Neural progenitor cell (in vitro differentiated cells): Measurements from ENCODE around the gene NDFIP1. TPM values are rescaled to one million over a fixed set of nuclear protein-coding genes. Genes with fewer than 3 reads are reported as not detected.
A peak's percentile ranks its signal among the peaks of the same experiment; 100 is the strongest.

Experiments
- DNase-seq: peaks from one replicate; pipeline ENCODE4 v3.0.0-alpha.2; 2016; ENCODE audit warnings: low spot score
- H2AFZ ChIP-seq: fragments of 200-600 bp; sonication (generic); replicated peaks from 2 replicates; pipeline ENCODE4 v1.6.1; 2016; ENCODE audit warnings: antibody characterized with exemption
- H3F3A ChIP-seq: fragments of 200-600 bp; sonication (generic); 2 replicates; pipeline ENCODE4 v1.6.1; 2016; ENCODE audit warnings: antibody characterized with exemption, low read depth
- H3K27ac ChIP-seq: fragments of 200-600 bp; sonication (generic); 2 replicates; pipeline ENCODE4 v1.5.1; 2016; ENCODE audit warnings: mild to moderate bottlenecking
- H3K27me3 ChIP-seq: fragments of 200-600 bp; sonication (generic); 2 replicates; pipeline ENCODE4 v1.6.1; 2016; ENCODE audit warnings: mild to moderate bottlenecking, moderate library complexity
- H3K36me3 ChIP-seq: fragments of 200-600 bp; sonication (generic); 2 replicates; pipeline ENCODE4 v1.5.1; 2016
- H3K4me1 ChIP-seq: fragments of 200-600 bp; sonication (generic); 2 replicates; pipeline ENCODE4 v1.6.1; 2016; ENCODE audit warnings: mixed run types
- H3K4me2 ChIP-seq: fragments of 200-600 bp; sonication (generic); 2 replicates; pipeline ENCODE4 v1.6.1; 2016
- H3K4me3 ChIP-seq: fragments of 200-600 bp; sonication (generic); 2 replicates; pipeline ENCODE4 v1.5.1; 2016
- H3K79me2 ChIP-seq: fragments of 200-600 bp; sonication (generic); 2 replicates; pipeline ENCODE4 v1.6.1; 2016; ENCODE audit warnings: low read depth
- H3K9ac ChIP-seq: fragments of 200-600 bp; sonication (generic); 2 replicates; pipeline ENCODE4 v1.6.1; 2016
- H3K9me3 ChIP-seq: fragments of 200-600 bp; sonication (generic); 2 replicates; pipeline ENCODE4 v1.5.1; 2016; ENCODE audit warnings: low read depth
- H4K20me1 ChIP-seq: fragments of 200-600 bp; sonication (generic); 2 replicates; pipeline ENCODE4 v1.6.1; 2016; ENCODE audit warnings: low read depth
- H3K27ac Mint-ChIP-seq: 3 replicates; pipeline ENCODE4 v1.8.0; 2021; ENCODE audit warnings: mixed read lengths
- H3K27me3 Mint-ChIP-seq: 2 replicates; pipeline ENCODE4 v1.8.0; 2022; ENCODE audit warnings: low read depth, mild to moderate bottlenecking, inconsistent platforms, moderate library complexity, mixed read lengths; ENCODE audit not compliant: insufficient read depth
- H3K36me3 Mint-ChIP-seq: 3 replicates; pipeline ENCODE4 v1.8.0; 2021; ENCODE audit warnings: mixed read lengths
- H3K4me1 Mint-ChIP-seq: 3 replicates; pipeline ENCODE4 v1.8.0; 2021; ENCODE audit warnings: mixed read lengths
- H3K4me3 Mint-ChIP-seq: 3 replicates; pipeline ENCODE4 v1.8.0; 2021; ENCODE audit warnings: mild to moderate bottlenecking, moderate library complexity, mixed read lengths
- H3K9me3 Mint-ChIP-seq: 3 replicates; pipeline ENCODE4 v1.8.0; 2020; ENCODE audit warnings: mixed read lengths
- CTCF ChIP-seq: fragments of 200-600 bp; sonication (generic); IDR thresholded peaks from 2 replicates; pipeline ENCODE4 v1.5.1; 2017; ENCODE audit warnings: antibody characterized with exemption, mild to moderate bottlenecking
- EZH2 ChIP-seq: fragments of 200-600 bp; sonication (generic); IDR thresholded peaks from 2 replicates; pipeline ENCODE4 v1.6.1; 2017; ENCODE audit warnings: antibody characterized with exemption, mild to moderate bottlenecking, moderate library complexity
- EZH2phosphoT487 ChIP-seq: fragments of 200-600 bp; sonication (generic); IDR thresholded peaks from 2 replicates; pipeline ENCODE4 v1.6.1; 2017; ENCODE audit warnings: antibody characterized with exemption
- total RNA-seq: library from RNA; depleted of rRNA; stranded (reverse); fragments of >200 nt; gene quantifications from 2 replicates; pipeline ENCODE4 v1.2.3, GENCODE V29; 2015; ENCODE audit warnings: low replicate concordance

NDFIP1 gene
- total RNA-seq, 1 donor from 2014 or later, result 39.4 TPM

- H3K79me2 ChIP-seq, result no peaks in the 10 kb centered on the region
- no peak overlapping the region for H3K4me3 Mint-ChIP-seq
- H3K9ac ChIP-seq, result no peak overlapping the region
- H3K27ac ChIP-seq, result no peak overlapping the region
- H3K4me2 ChIP-seq, result no peak overlapping the region
- H3K27me3 Mint-ChIP-seq, result no peaks in the 10 kb centered on the region
- H3K36me3 ChIP-seq, result peaks cover 20% of the 10 kb centered on the region
- H3K36me3 Mint-ChIP-seq, result peaks cover 31% of the 10 kb centered on the region
- no peak for DNase-seq
- no peak overlapping the region for H3K27ac Mint-ChIP-seq
- H3K4me1 Mint-ChIP-seq, result peaks cover 11% of the 10 kb centered on the region
- H3K9me3 Mint-ChIP-seq, result no peaks in the 10 kb centered on the region
- H2AFZ ChIP-seq, result no peak overlapping the region
- H3K27me3 ChIP-seq, result no peaks in the 10 kb centered on the region
- H3K9me3 ChIP-seq, result no peaks in the 10 kb centered on the region
- TF ChIP-seq EZH2 (no peak), CTCF (no peak)
- H3K4me1 ChIP-seq, result peaks cover 7% of the 10 kb centered on the region
- H3K4me3 ChIP-seq, result no peak overlapping the region
- H4K20me1 ChIP-seq, result peaks cover 4% of the 10 kb centered on the region
- H3F3A ChIP-seq, result peaks cover 11% of the 10 kb centered on the region
Measured at GRCh38 chr5:142150431-142150830, 41.9 kb downstream of the NDFIP1 start.

- Histone ChIP-seq H3K4me1 (peaks cover 13% of the 10 kb centered on the region), H4K20me1 (peaks cover 4% of the 10 kb centered on the region), H3K36me3 (peaks cover 9% of the 10 kb centered on the region), H2AFZ (no peak overlapping the region), H3K9ac (no peak overlapping the region), H3K27ac (no peak overlapping the region), H3K4me2 (no peak overlapping the region), H3K9me3 (no peaks in the 10 kb centered on the region), H3K4me3 (no peak overlapping the region), H3F3A (peaks cover 11% of the 10 kb centered on the region), H3K79me2 (no peaks in the 10 kb centered on the region), H3K27me3 (no peaks in the 10 kb centered on the region)
- H3K4me1 Mint-ChIP-seq, result peaks cover 21% of the 10 kb centered on the region
- H3K27ac Mint-ChIP-seq, result no peak overlapping the region
- TF ChIP-seq CTCF (peak; percentile 98), EZH2 (no peak)
- H3K4me3 Mint-ChIP-seq, result no peak overlapping the region
- H3K27me3 Mint-ChIP-seq, result no peaks in the 10 kb centered on the region
- peak; percentile 66 for DNase-seq
- peaks cover 26% of the 10 kb centered on the region for H3K36me3 Mint-ChIP-seq
- no peaks in the 10 kb centered on the region for H3K9me3 Mint-ChIP-seq
Measured at GRCh38 chr5:142151436-142152383, 43.1 kb downstream of the NDFIP1 start.

- Histone ChIP-seq H4K20me1 (peaks cover 4% of the 10 kb centered on the region), H3K4me2 (no peak overlapping the region), H3K79me2 (no peaks in the 10 kb centered on the region), H3K27me3 (no peaks in the 10 kb centered on the region), H3K4me1 (peaks cover 19% of the 10 kb centered on the region), H2AFZ (no peak overlapping the region), H3F3A (peaks cover 11% of the 10 kb centered on the region), H3K9me3 (no peaks in the 10 kb centered on the region), H3K4me3 (no peak overlapping the region), H3K36me3 (peaks cover 4% of the 10 kb centered on the region), H3K9ac (no peak overlapping the region), H3K27ac (no peak overlapping the region)
- Mint-ChIP-seq H3K9me3 (no peaks in the 10 kb centered on the region), H3K4me3 (no peak overlapping the region), H3K27ac (no peak overlapping the region), H3K27me3 (no peaks in the 10 kb centered on the region), H3K4me1 (peaks cover 27% of the 10 kb centered on the region), H3K36me3 (peaks cover 21% of the 10 kb centered on the region)
- peak; percentile 36 for DNase-seq
- TF ChIP-seq EZH2 (no peak), EZH2phosphoT487 (no peak), CTCF (no peak)
Measured at GRCh38 chr5:142152384-142152732, 43.8 kb downstream of the NDFIP1 start.
